ENCODE results near the gene CIRBP. TPM values are rescaled to one million over a fixed set of nuclear protein-coding genes. Genes with fewer than 3 reads are reported as not detected.

Gene CIRBP
- total and polyA plus RNA-seq, 2 donors: 229 to 693 TPM

DNA sequence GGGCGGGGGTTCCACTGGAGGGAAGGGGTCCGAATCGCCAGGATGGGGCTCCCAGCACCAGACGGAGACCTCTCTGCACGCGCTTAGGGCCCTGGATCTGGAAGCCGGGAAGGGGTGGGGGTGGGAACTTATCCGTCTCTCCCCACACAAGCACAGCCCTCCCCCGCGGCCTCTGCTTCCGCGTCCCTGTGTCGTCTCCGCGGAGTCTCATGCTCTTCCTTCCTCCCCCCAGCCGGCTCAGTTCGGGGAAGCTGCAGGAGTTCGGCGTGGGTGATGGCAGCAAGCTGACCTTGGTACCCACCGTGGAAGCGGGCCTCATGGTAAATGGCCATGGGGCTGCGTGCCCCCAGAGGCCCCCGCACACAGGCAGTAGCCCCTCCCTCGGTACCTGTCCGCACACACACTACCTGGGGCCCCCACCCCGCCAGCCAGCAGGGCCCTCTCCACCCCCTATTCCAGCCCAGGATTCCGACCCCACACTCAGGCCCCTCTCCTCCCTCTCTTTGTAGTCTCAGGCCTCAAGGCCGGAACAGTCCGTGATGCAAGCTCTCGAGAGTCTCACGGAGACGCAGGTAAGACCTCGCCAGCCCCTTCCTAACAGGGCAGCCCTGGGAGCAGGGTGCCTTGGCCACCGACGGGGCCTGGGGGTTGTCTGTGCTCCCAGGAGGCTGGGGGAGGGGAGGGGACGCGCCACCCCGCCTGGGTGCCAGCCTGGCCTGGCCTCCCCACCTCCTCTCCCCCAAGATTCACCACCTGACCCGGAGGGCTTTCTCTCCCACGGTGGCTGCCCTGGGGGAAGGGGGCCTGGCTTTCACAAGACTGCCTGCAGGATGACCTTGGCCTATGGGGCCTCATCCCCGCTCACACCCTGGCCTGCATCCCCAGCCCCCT is 17.6 kb upstream of the CIRBP start:
- 2% methylated on average over 41 of the region's 41 CpGs for WGBS
- DNase-seq (ENCODE audit: low read depth in 6 of 9, low spot score in 9 of 9): peak in 4 of 9 donors; percentile 75 to 89 (median 77)
- Histone ChIP-seq H3K27ac (ENCODE audit: low read depth in 1 of 2, low read length in 1 of 2) (peak overlapping the region; percentile 92 to 97), H3K9me3 (ENCODE audit: control insufficient read depth in 2 of 2, insufficient read depth in 1 of 2, low read length in 1 of 2) (peaks cover 0 to 7% of the 10 kb centered on the region in 2 donors), H3K27me3 (ENCODE audit: control insufficient read depth in 2 of 2, insufficient read depth in 1 of 2, low read length in 1 of 2) (peaks cover 0 to 5% of the 10 kb centered on the region in 2 donors), H3K36me3 (ENCODE audit: control insufficient read depth in 2 of 2, insufficient read depth in 2 of 2, low read length in 1 of 2) (peaks cover 34 to 42% of the 10 kb centered on the region in 2 donors), H3K4me3 (ENCODE audit: low read length in 2 of 2) (peak overlapping the region; percentile 89 to 99), H3K4me1 (ENCODE audit: control insufficient read depth in 2 of 2, insufficient read depth in 2 of 2, low read length in 2 of 2) (peaks cover 14 to 38% of the 10 kb centered on the region in 2 donors)

DNA sequence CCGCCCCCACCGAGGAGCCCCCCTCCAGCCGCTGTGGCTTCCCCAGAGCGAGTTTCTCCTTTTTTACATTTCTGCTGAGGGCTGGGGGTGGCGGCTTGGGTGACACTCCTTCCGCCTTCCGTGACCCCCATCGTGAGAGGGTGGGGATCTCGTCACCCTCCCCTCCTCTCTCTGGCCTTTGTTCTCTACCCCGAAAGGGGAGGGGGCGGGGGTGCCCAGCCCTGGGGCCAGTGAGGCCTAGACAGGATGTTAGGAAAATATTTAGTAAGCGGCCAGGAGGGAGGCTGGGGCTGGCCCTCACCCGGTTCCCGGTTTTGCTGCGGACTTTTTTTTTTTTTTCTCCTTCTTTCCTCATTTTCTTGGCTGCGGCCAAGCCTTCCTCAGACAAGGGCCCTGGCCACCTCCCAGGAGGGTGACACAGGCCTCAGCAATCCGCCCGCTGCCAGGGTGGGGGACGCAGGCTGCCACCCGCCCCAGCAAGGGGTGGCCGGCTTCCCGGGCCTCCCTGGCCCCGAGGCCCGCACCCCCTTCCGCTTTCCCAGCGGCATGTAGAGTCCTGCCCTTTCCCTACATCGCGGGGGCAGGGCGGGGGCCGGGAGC is 16.8 kb upstream of the CIRBP start:
- Histone ChIP-seq H3K27ac (ENCODE audit: low read depth in 1 of 2, low read length in 1 of 2) (peak overlapping the region; percentile 92 to 97), H3K4me3 (ENCODE audit: low read length in 2 of 2) (peak overlapping the region; percentile 89 to 99), H3K36me3 (ENCODE audit: control insufficient read depth in 2 of 2, insufficient read depth in 2 of 2, low read length in 1 of 2) (peaks cover 41 to 50% of the 10 kb centered on the region in 2 donors), H3K9me3 (ENCODE audit: control insufficient read depth in 2 of 2, insufficient read depth in 1 of 2, low read length in 1 of 2) (peaks cover 0 to 9% of the 10 kb centered on the region in 2 donors), H3K27me3 (ENCODE audit: control insufficient read depth in 2 of 2, insufficient read depth in 1 of 2, low read length in 1 of 2) (peaks cover 0 to 5% of the 10 kb centered on the region in 2 donors), H3K4me1 (ENCODE audit: control insufficient read depth in 2 of 2, insufficient read depth in 2 of 2, low read length in 2 of 2) (peaks cover 14 to 38% of the 10 kb centered on the region in 2 donors)
- peak in 3 of 9 donors; percentile 69 to 85 (median 73) for DNase-seq (ENCODE audit: low read depth in 6 of 9, low spot score in 9 of 9)
- WGBS: 2% methylated on average over 30 of the region's 30 CpGs

GRCh38 chr19:1252821-1253513 is 16.2 kb upstream of the CIRBP start:
- Histone ChIP-seq H3K4me1 (ENCODE audit: control insufficient read depth in 2 of 2, insufficient read depth in 2 of 2, low read length in 2 of 2) (peaks cover 14 to 41% of the 10 kb centered on the region in 2 donors), H3K27ac (ENCODE audit: low read depth in 1 of 2, low read length in 1 of 2) (peak overlapping the region; percentile 92 to 97), H3K27me3 (ENCODE audit: control insufficient read depth in 2 of 2, insufficient read depth in 1 of 2, low read length in 1 of 2) (peaks cover 0 to 5% of the 10 kb centered on the region in 2 donors), H3K36me3 (ENCODE audit: control insufficient read depth in 2 of 2, insufficient read depth in 2 of 2, low read length in 1 of 2) (peaks cover 47 to 56% of the 10 kb centered on the region in 2 donors), H3K9me3 (ENCODE audit: control insufficient read depth in 2 of 2, insufficient read depth in 1 of 2, low read length in 1 of 2) (peaks cover 0 to 9% of the 10 kb centered on the region in 2 donors), H3K4me3 (ENCODE audit: low read length in 2 of 2) (peak overlapping the region; percentile 89 to 99)
- WGBS: 2% methylated on average over 26 of the region's 26 CpGs
- peak in 5 of 9 donors; percentile 76 to 91 (median 77) for DNase-seq (ENCODE audit: low read depth in 6 of 9, low spot score in 9 of 9)

DNA sequence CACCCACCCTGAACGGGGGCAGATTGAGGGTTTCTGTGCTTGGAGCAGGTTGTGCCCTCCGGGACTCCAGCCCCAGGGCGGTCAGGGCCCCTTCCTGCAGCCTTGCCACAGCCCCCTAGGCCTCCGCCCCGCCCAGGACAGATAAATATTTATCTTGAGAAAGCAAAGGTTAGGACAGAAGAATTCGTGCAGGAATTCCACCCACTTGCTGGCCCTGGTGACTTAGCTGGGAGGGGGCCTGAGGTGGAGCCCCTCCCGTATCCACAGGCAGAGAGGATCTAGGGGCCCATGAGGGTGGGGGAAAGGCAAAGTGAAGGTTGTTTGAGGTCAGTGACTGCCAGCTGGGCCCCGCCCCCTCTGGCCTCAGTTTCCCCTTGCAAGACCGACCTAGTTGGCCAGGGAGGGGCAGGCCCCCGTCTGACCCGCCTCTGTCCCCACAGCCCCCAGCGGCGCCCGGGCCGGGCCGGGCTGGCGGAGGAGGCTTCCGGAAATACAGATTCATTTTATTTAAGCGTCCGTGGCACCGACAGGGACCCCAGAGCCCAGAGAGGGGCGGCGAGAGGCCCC is 15.5 kb upstream of the CIRBP start:
- WGBS: 62% methylated on average over 23 of the region's 23 CpGs
- H3K4me1 ChIP-seq (ENCODE audit: control insufficient read depth in 2 of 2, insufficient read depth in 2 of 2, low read length in 2 of 2): peaks cover 14 to 41% of the 10 kb centered on the region in 2 donors
- H3K27ac ChIP-seq (ENCODE audit: low read depth in 1 of 2, low read length in 1 of 2): peak overlapping the region; percentile 92 to 97
- peaks cover 0 to under 1% of the 10 kb centered on the region in 2 donors for H3K27me3 ChIP-seq (ENCODE audit: control insufficient read depth in 2 of 2, insufficient read depth in 1 of 2, low read length in 1 of 2)
- H3K4me3 ChIP-seq (ENCODE audit: low read length in 2 of 2): peak overlapping the region; percentile 89 to 99
- peaks cover 0 to 9% of the 10 kb centered on the region in 2 donors for H3K9me3 ChIP-seq (ENCODE audit: control insufficient read depth in 2 of 2, insufficient read depth in 1 of 2, low read length in 1 of 2)
- H3K36me3 ChIP-seq (ENCODE audit: control insufficient read depth in 2 of 2, insufficient read depth in 2 of 2, low read length in 1 of 2): peaks cover 49 to 60% of the 10 kb centered on the region in 2 donors
- no peak for DNase-seq (ENCODE audit: low read depth in 6 of 9, low spot score in 9 of 9)

GRCh38 chr19:1254081-1254527 is 15.0 kb upstream of the CIRBP start:
- H3K4me3 ChIP-seq (ENCODE audit: low read length in 2 of 2): no peak overlapping the region
- 95% methylated on average over 37 of the region's 37 CpGs for WGBS
- DNase-seq (ENCODE audit: low read depth in 6 of 9, low spot score in 9 of 9): no peak
- peaks cover 0 to 9% of the 10 kb centered on the region in 2 donors for H3K9me3 ChIP-seq (ENCODE audit: control insufficient read depth in 2 of 2, insufficient read depth in 1 of 2, low read length in 1 of 2)
- peak overlapping the region in 1 of 2 donors; percentile 97 for H3K27ac ChIP-seq (ENCODE audit: low read depth in 1 of 2, low read length in 1 of 2)
- H3K27me3 ChIP-seq (ENCODE audit: control insufficient read depth in 2 of 2, insufficient read depth in 1 of 2, low read length in 1 of 2): no peaks in the 10 kb centered on the region
- peaks cover 49 to 60% of the 10 kb centered on the region in 2 donors for H3K36me3 ChIP-seq (ENCODE audit: control insufficient read depth in 2 of 2, insufficient read depth in 2 of 2, low read length in 1 of 2)
- H3K4me1 ChIP-seq (ENCODE audit: control insufficient read depth in 2 of 2, insufficient read depth in 2 of 2, low read length in 2 of 2): peaks cover 18 to 44% of the 10 kb centered on the region in 2 donors

DNA sequence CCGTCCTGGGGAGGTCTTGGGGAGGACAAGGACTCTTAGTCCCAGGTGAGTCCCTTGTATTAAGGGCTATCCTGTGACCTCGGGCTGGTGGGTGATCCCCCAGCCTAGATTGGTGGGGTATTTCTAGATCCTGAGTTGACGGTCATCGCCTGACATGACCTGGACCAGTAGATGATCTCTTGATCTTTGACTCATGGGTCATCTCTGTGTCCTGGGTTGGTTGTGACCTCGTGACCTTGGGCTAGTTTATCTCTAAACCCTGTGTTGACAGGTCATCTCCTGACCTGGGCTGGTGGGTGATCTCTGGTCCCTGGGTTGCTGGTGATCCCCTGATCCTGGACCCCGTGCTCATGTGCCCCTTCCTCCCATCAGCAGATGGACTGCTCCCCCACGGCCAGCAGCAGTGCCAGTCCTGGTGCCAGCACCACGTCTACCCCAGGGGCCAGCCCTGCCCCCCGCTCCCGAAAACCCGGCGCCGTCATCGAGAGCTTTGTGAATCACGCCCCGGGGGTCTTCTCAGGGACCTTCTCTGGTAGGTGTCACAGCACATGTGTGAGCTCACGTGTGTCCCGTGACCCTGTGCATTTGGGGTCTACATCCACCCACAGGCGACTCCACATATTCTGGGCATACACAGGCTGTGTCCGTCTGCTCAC is 14.5 kb upstream of the CIRBP start:
- 98% methylated on average over 20 of the region's 20 CpGs for WGBS
- peak overlapping the region in 1 of 2 donors; percentile 46 for H3K27ac ChIP-seq (ENCODE audit: low read depth in 1 of 2, low read length in 1 of 2)
- no peak overlapping the region for H3K4me3 ChIP-seq (ENCODE audit: low read length in 2 of 2)
- DNase-seq (ENCODE audit: low read depth in 6 of 9, low spot score in 9 of 9): no peak
- no peaks in the 10 kb centered on the region for H3K27me3 ChIP-seq (ENCODE audit: control insufficient read depth in 2 of 2, insufficient read depth in 1 of 2, low read length in 1 of 2)
- peaks cover 0 to 9% of the 10 kb centered on the region in 2 donors for H3K9me3 ChIP-seq (ENCODE audit: control insufficient read depth in 2 of 2, insufficient read depth in 1 of 2, low read length in 1 of 2)
- peaks cover 23 to 49% of the 10 kb centered on the region in 2 donors for H3K4me1 ChIP-seq (ENCODE audit: control insufficient read depth in 2 of 2, insufficient read depth in 2 of 2, low read length in 2 of 2)
- H3K36me3 ChIP-seq (ENCODE audit: control insufficient read depth in 2 of 2, insufficient read depth in 2 of 2, low read length in 1 of 2): peaks cover 49 to 60% of the 10 kb centered on the region in 2 donors

DNA sequence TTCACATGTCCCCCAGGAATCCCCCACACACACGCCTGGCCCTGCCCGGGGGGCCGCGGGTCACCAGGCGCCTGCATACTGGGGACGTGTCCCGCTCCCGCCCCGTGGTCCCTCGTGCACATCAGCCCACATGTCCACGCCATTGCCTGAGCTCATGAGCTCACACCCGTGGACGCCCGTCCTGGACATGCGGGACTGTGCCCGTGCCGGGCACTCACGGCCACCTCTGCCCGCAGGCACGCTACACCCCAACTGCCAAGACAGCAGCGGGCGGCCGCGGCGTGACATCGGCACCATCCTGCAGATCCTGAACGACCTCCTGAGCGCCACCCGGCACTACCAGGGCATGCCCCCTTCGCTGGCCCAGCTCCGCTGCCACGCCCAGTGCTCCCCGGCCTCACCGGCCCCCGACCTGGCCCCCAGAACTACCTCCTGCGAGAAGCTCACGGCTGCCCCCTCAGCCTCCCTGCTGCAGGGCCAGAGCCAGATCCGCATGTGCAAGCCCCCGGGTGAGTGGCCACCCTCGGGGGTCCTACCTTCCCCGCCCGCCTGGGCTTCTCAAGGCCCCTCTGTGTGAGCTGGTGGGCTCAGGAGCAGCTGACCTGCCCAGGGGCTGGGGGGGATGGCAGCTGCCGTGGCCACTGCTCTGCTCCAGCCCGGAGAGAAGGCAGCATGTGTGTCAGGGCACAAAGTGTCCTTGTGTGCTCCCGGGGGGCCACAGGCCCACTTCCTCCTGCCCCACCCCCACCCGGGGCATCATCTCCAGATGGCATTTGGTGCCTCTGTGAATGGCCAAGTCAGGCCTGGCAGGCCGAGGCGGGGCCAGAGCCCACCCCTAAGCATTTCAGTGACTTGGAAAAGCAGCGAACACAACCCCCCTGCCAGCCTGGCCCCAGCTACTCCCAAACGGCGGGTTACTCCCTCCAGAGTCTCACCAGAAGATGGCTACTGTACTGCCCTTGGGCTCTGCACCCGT is 13.7 kb upstream of the CIRBP start:
- Histone ChIP-seq H3K27me3 (ENCODE audit: control insufficient read depth in 2 of 2, insufficient read depth in 1 of 2, low read length in 1 of 2) (no peaks in the 10 kb centered on the region), H3K4me3 (ENCODE audit: low read length in 2 of 2) (no peak overlapping the region), H3K4me1 (ENCODE audit: control insufficient read depth in 2 of 2, insufficient read depth in 2 of 2, low read length in 2 of 2) (peaks cover 31 to 57% of the 10 kb centered on the region in 2 donors), H3K27ac (ENCODE audit: low read depth in 1 of 2, low read length in 1 of 2) (peak overlapping the region in 1 of 2 donors; percentile 15), H3K36me3 (ENCODE audit: control insufficient read depth in 2 of 2, insufficient read depth in 2 of 2, low read length in 1 of 2) (peaks cover 49 to 60% of the 10 kb centered on the region in 2 donors), H3K9me3 (ENCODE audit: control insufficient read depth in 2 of 2, insufficient read depth in 1 of 2, low read length in 1 of 2) (peaks cover 0 to 9% of the 10 kb centered on the region in 2 donors)
- 95% methylated on average over 52 of the region's 52 CpGs for WGBS
- DNase-seq (ENCODE audit: low read depth in 6 of 9, low spot score in 9 of 9): no peak

All from thymus (tissue), 11 donors.